SU-DHL-6 (cell line): Measurements from ENCODE around the gene SH3TC2.

ENCODE experiments used
- H2AFZ ChIP-seq: fragments of 200-600 bp; sonication (generic); 2 replicates; pipeline ENCODE4 v1.6.1; 2014; ENCODE audit warnings: low read depth, mild to moderate bottlenecking, moderate library complexity, mixed read lengths, antibody characterized with exemption, low read length; ENCODE audit not compliant: severe bottlenecking
- H3F3A ChIP-seq: fragments of 200-600 bp; shearing (Covaris generic); 2 replicates; pipeline ENCODE4 v1.6.0; 2016; ENCODE audit warnings: antibody characterized with exemption, mild to moderate bottlenecking; ENCODE audit not compliant: insufficient read depth
- H3K27ac ChIP-seq: fragments of 200-600 bp; sonication (generic); 2 replicates; pipeline ENCODE4 v1.5.1; 2016; ENCODE audit warnings: low read depth, mild to moderate bottlenecking, low read length, moderate library complexity, mixed read lengths
- H3K27me3 ChIP-seq: fragments of 200-600 bp; sonication (generic), shearing (Covaris generic); 2 replicates; pipeline ENCODE4 v1.6.0; 2014; ENCODE audit warnings: mild to moderate bottlenecking, low read length
- H3K36me3 ChIP-seq: fragments of 200-600 bp; sonication (generic); 2 replicates; pipeline ENCODE4 v1.6.1; 2014; ENCODE audit warnings: mild to moderate bottlenecking, low read length, mixed read lengths
- H3K4me2 ChIP-seq: fragments of 300-600, 200-600 bp; shearing (Covaris generic), sonication (generic); 2 replicates; pipeline ENCODE4 v1.6.0; 2014; ENCODE audit warnings: low read length, low read depth, mild to moderate bottlenecking; ENCODE audit not compliant: poor library complexity, severe bottlenecking
- H3K4me3 ChIP-seq: fragments of 200-600 bp; sonication (generic); 2 replicates; pipeline ENCODE4 v1.5.1; 2014; ENCODE audit warnings: antibody characterized with exemption, low read length, mild to moderate bottlenecking, mixed read lengths; ENCODE audit not compliant: insufficient read depth, poor library complexity, severe bottlenecking
- H3K79me2 ChIP-seq: fragments of 200-600 bp; sonication (generic); 2 replicates; pipeline ENCODE4 v1.6.1; 2014; ENCODE audit warnings: mild to moderate bottlenecking, low read length, moderate library complexity; ENCODE audit not compliant: insufficient read depth
- H3K9ac ChIP-seq: fragments of 200-600 bp; sonication (generic); 2 replicates; pipeline ENCODE4 v1.7.0; 2014; ENCODE audit warnings: mild to moderate bottlenecking, low read length
- H3K9me2 ChIP-seq: fragments of 200-600 bp; sonication (generic); replicated peaks from 2 replicates; pipeline ENCODE4 v1.6.1; 2014; ENCODE audit warnings: low read length; ENCODE audit not compliant: insufficient read depth
- H3K9me3 ChIP-seq: fragments of 200-600 bp; sonication (generic); 2 replicates; pipeline ENCODE4 v1.6.1; 2014; ENCODE audit warnings: low read length, mixed read lengths; ENCODE audit not compliant: insufficient read depth
- H4K20me1 ChIP-seq: fragments of 200-600 bp; sonication (generic); 2 replicates; pipeline ENCODE4 v1.6.1; 2014; ENCODE audit warnings: low read depth, mild to moderate bottlenecking, antibody characterized with exemption, low read length, moderate library complexity, mixed read lengths
- CTCF ChIP-seq: fragments of 200-600 bp; sonication (generic); IDR thresholded peaks from one replicate; pipeline ENCODE4 v1.5.1; 2017; ENCODE audit warnings: antibody characterized with exemption, mild to moderate bottlenecking, low read length, moderate library complexity; ENCODE audit not compliant: insufficient read depth, poor library complexity, severe bottlenecking
- EZH2phosphoT487 ChIP-seq: fragments of 200-600 bp; sonication (generic), shearing (Covaris generic); conservative IDR thresholded peaks from 2 replicates; pipeline ENCODE4 v1.6.1; 2018; ENCODE audit warnings: mild to moderate bottlenecking, antibody characterized with exemption, low read length, moderate library complexity, mixed read lengths

The SH3TC2 gene

GRCh38 chr5:149030392-149030791, 32.5 kb downstream of the SH3TC2 start:
- TF ChIP-seq CTCF (no peak), EZH2phosphoT487 (no peak)
- H4K20me1 ChIP-seq, result no peaks in the 10 kb centered on the region
- H3K9me2 ChIP-seq, result no peaks in the 10 kb centered on the region
- no peaks in the 10 kb centered on the region for H3K27me3 ChIP-seq
- no peak overlapping the region for H3K27ac ChIP-seq
- no peak overlapping the region for H2AFZ ChIP-seq
- H3K9ac ChIP-seq, result no peak overlapping the region
- no peaks in the 10 kb centered on the region for H3K79me2 ChIP-seq
- H3K36me3 ChIP-seq, result no peaks in the 10 kb centered on the region
- H3K4me3 ChIP-seq, result no peak overlapping the region
- no peaks in the 10 kb centered on the region for H3K9me3 ChIP-seq
- H3K4me2 ChIP-seq, result no peak overlapping the region
- no peaks in the 10 kb centered on the region for H3F3A ChIP-seq

- Histone ChIP-seq H2AFZ (no peak overlapping the region), H3K27ac (no peak overlapping the region), H3K4me3 (no peak overlapping the region), H3K9me2 (no peaks in the 10 kb centered on the region), H3K79me2 (no peaks in the 10 kb centered on the region), H3K4me2 (no peak overlapping the region), H3K9me3 (no peaks in the 10 kb centered on the region), H3K27me3 (no peaks in the 10 kb centered on the region), H3K9ac (no peak overlapping the region), H3K36me3 (no peaks in the 10 kb centered on the region), H4K20me1 (no peaks in the 10 kb centered on the region), H3F3A (no peaks in the 10 kb centered on the region)
- no peak for TF ChIP-seq EZH2phosphoT487
- no peak for TF ChIP-seq CTCF
These were observed 33.9 kb downstream of the SH3TC2 start for GRCh38 chr5:149028984-149029383.

GRCh38 chr5:149028161-149028560, 34.7 kb downstream of the SH3TC2 start:
- Histone ChIP-seq H3K36me3 (no peaks in the 10 kb centered on the region), H3K9me2 (no peaks in the 10 kb centered on the region), H3K27me3 (no peaks in the 10 kb centered on the region), H2AFZ (no peak overlapping the region), H3K9me3 (no peaks in the 10 kb centered on the region), H4K20me1 (no peaks in the 10 kb centered on the region), H3K79me2 (no peaks in the 10 kb centered on the region), H3K4me3 (no peak overlapping the region), H3F3A (no peaks in the 10 kb centered on the region), H3K9ac (no peak overlapping the region), H3K27ac (no peak overlapping the region), H3K4me2 (no peak overlapping the region)
- TF ChIP-seq CTCF (no peak), EZH2phosphoT487 (no peak)

GRCh38 chr5:149027636-149028035, 35.2 kb downstream of the SH3TC2 start:
- TF ChIP-seq CTCF (no peak), EZH2phosphoT487 (no peak)
- Histone ChIP-seq H4K20me1 (no peaks in the 10 kb centered on the region), H3K9me2 (no peaks in the 10 kb centered on the region), H3K4me3 (no peak overlapping the region), H3K79me2 (no peaks in the 10 kb centered on the region), H3K27me3 (no peaks in the 10 kb centered on the region), H2AFZ (no peak overlapping the region), H3F3A (no peaks in the 10 kb centered on the region), H3K9me3 (no peaks in the 10 kb centered on the region), H3K4me2 (no peak overlapping the region), H3K36me3 (no peaks in the 10 kb centered on the region), H3K9ac (no peak overlapping the region), H3K27ac (no peak overlapping the region)
